ENCODE data around the gene GYPC. TPM values are rescaled to one million over a fixed set of nuclear protein-coding genes. Genes with fewer than 3 reads are reported as not detected.
"Not testable (repeated sequence)": the region's sequence is repeated elsewhere in the genome, so short reads cannot be mapped to it uniquely, and the experiment has no call there.

The GYPC gene
- total RNA-seq, 2 donors from 2014 or later: 73.7 to 86.2 TPM

- no peak for ATAC-seq
- no peaks in the 10 kb centered on the region for H3K27me3 Mint-ChIP-seq
- H3K4me3 Mint-ChIP-seq: no peak overlapping the region
- H3K9me3 ChIP-seq (ENCODE audit: control insufficient read depth, low read length, poor library complexity, severe bottlenecking): no peaks in the 10 kb centered on the region
- H3K4me1 Mint-ChIP-seq: peaks cover 10% of the 10 kb centered on the region
- peaks cover 5% of the 10 kb centered on the region for H3K36me3 Mint-ChIP-seq (ENCODE audit: low read depth)
- H3K27ac Mint-ChIP-seq: no peak overlapping the region
- no peak for DNase-seq
Observed at GRCh38 chr2:126642031-126642430, 13.9 kb upstream of the GYPC start.

GRCh38 chr2:126643431-126643830 lies 12.5 kb upstream of the GYPC start:
- ATAC-seq (no peak), DNase-seq (no peak)
- Mint-ChIP-seq H3K27ac (no peak overlapping the region), H3K36me3 (ENCODE audit: low read depth) (peaks cover 2% of the 10 kb centered on the region), H3K4me3 (no peak overlapping the region), H3K4me1 (peaks cover 5% of the 10 kb centered on the region), H3K27me3 (no peaks in the 10 kb centered on the region)
- no peaks in the 10 kb centered on the region for H3K9me3 ChIP-seq (ENCODE audit: control insufficient read depth, low read length, poor library complexity, severe bottlenecking)

GRCh38 chr2:126643972-126644371 lies 12.0 kb upstream of the GYPC start:
- ATAC-seq: no peak
- Mint-ChIP-seq H3K4me1 (peaks cover 5% of the 10 kb centered on the region), H3K27ac (peak overlapping the region; percentile 72), H3K36me3 (ENCODE audit: low read depth) (peaks cover 2% of the 10 kb centered on the region), H3K4me3 (no peak overlapping the region), H3K27me3 (no peaks in the 10 kb centered on the region)
- no peaks in the 10 kb centered on the region for H3K9me3 ChIP-seq (ENCODE audit: control insufficient read depth, low read length, poor library complexity, severe bottlenecking)
- DNase-seq: no peak

- H3K9me3 ChIP-seq (ENCODE audit: control insufficient read depth, low read length, poor library complexity, severe bottlenecking): no peaks in the 10 kb centered on the region
- Mint-ChIP-seq H3K4me1 (peaks cover 5% of the 10 kb centered on the region), H3K4me3 (peak overlapping the region; percentile 2), H3K36me3 (ENCODE audit: low read depth) (peaks cover 2% of the 10 kb centered on the region), H3K27me3 (no peaks in the 10 kb centered on the region), H3K27ac (peak overlapping the region; percentile 72)
- DNase-seq (no peak), ATAC-seq (peak; percentile 68)
Observed at GRCh38 chr2:126644630-126645191, 11.2 kb upstream of the GYPC start.

GRCh38 chr2:126645211-126645618 lies 10.7 kb upstream of the GYPC start:
- Mint-ChIP-seq H3K27ac (no peak overlapping the region), H3K36me3 (ENCODE audit: low read depth) (peaks cover 2% of the 10 kb centered on the region), H3K4me3 (no peak overlapping the region), H3K4me1 (peaks cover 5% of the 10 kb centered on the region), H3K27me3 (no peaks in the 10 kb centered on the region)
- no peaks in the 10 kb centered on the region for H3K9me3 ChIP-seq (ENCODE audit: control insufficient read depth, low read length, poor library complexity, severe bottlenecking)
- no peak for DNase-seq
- no peak for ATAC-seq

GRCh38 chr2:126646026-126646425 lies 9.9 kb upstream of the GYPC start:
- ATAC-seq: no peak
- Mint-ChIP-seq H3K27ac (no peak overlapping the region), H3K4me1 (peaks cover 2% of the 10 kb centered on the region), H3K4me3 (no peak overlapping the region), H3K36me3 (ENCODE audit: low read depth) (peaks cover 2% of the 10 kb centered on the region), H3K27me3 (no peaks in the 10 kb centered on the region)
- no peaks in the 10 kb centered on the region for H3K9me3 ChIP-seq (ENCODE audit: control insufficient read depth, low read length, poor library complexity, severe bottlenecking)
- DNase-seq: no peak

GRCh38 chr2:126647714-126648344 lies 8.1 kb upstream of the GYPC start:
- not testable (repeated sequence) for H3K27ac Mint-ChIP-seq; H3K4me3 Mint-ChIP-seq; ATAC-seq; DNase-seq; H3K36me3 Mint-ChIP-seq (ENCODE audit: low read depth); H3K4me1 Mint-ChIP-seq; H3K9me3 ChIP-seq (ENCODE audit: control insufficient read depth, low read length, poor library complexity, severe bottlenecking); H3K27me3 Mint-ChIP-seq

- H3K36me3 Mint-ChIP-seq (ENCODE audit: low read depth); ATAC-seq; H3K4me3 Mint-ChIP-seq; H3K9me3 ChIP-seq (ENCODE audit: control insufficient read depth, low read length, poor library complexity, severe bottlenecking); H3K4me1 Mint-ChIP-seq; DNase-seq; H3K27ac Mint-ChIP-seq; H3K27me3 Mint-ChIP-seq: not testable (repeated sequence)
Observed at GRCh38 chr2:126648345-126648786, 7.6 kb upstream of the GYPC start.

- no peak overlapping the region for H3K27ac Mint-ChIP-seq
- ATAC-seq (no peak), DNase-seq (no peak)
- H3K4me1 Mint-ChIP-seq: peaks cover 2% of the 10 kb centered on the region
- no peak overlapping the region for H3K4me3 Mint-ChIP-seq
- no peaks in the 10 kb centered on the region for H3K36me3 Mint-ChIP-seq (ENCODE audit: low read depth)
- H3K27me3 Mint-ChIP-seq: no peaks in the 10 kb centered on the region
- H3K9me3 ChIP-seq (ENCODE audit: control insufficient read depth, low read length, poor library complexity, severe bottlenecking): no peaks in the 10 kb centered on the region
Observed at GRCh38 chr2:126649101-126649500, 6.9 kb upstream of the GYPC start.

- Mint-ChIP-seq H3K4me1 (peaks cover 10% of the 10 kb centered on the region), H3K36me3 (ENCODE audit: low read depth) (no peaks in the 10 kb centered on the region), H3K27me3 (no peaks in the 10 kb centered on the region), H3K27ac (no peak overlapping the region), H3K4me3 (no peak overlapping the region)
- ATAC-seq: no peak
- no peak for DNase-seq
- H3K9me3 ChIP-seq (ENCODE audit: control insufficient read depth, low read length, poor library complexity, severe bottlenecking): no peaks in the 10 kb centered on the region
Observed at GRCh38 chr2:126650994-126651393, 5.0 kb upstream of the GYPC start.

GRCh38 chr2:126652323-126652891 lies 3.6 kb upstream of the GYPC start:
- H3K27ac Mint-ChIP-seq: no peak overlapping the region
- peaks cover 15% of the 10 kb centered on the region for H3K4me1 Mint-ChIP-seq
- DNase-seq (no peak), ATAC-seq (no peak)
- H3K27me3 Mint-ChIP-seq: no peaks in the 10 kb centered on the region
- no peak overlapping the region for H3K4me3 Mint-ChIP-seq
- no peaks in the 10 kb centered on the region for H3K9me3 ChIP-seq (ENCODE audit: control insufficient read depth, low read length, poor library complexity, severe bottlenecking)
- H3K36me3 Mint-ChIP-seq (ENCODE audit: low read depth): no peaks in the 10 kb centered on the region

- no peak overlapping the region for H3K4me3 Mint-ChIP-seq
- ATAC-seq: no peak
- H3K36me3 Mint-ChIP-seq (ENCODE audit: low read depth): no peaks in the 10 kb centered on the region
- DNase-seq: no peak
- no peaks in the 10 kb centered on the region for H3K9me3 ChIP-seq (ENCODE audit: control insufficient read depth, low read length, poor library complexity, severe bottlenecking)
- H3K27me3 Mint-ChIP-seq: no peaks in the 10 kb centered on the region
- no peak overlapping the region for H3K27ac Mint-ChIP-seq
- peaks cover 22% of the 10 kb centered on the region for H3K4me1 Mint-ChIP-seq
Observed at GRCh38 chr2:126653109-126653508, 2.8 kb upstream of the GYPC start.

GRCh38 chr2:126653761-126654160 lies 2.2 kb upstream of the GYPC start:
- Mint-ChIP-seq H3K4me1 (peaks cover 26% of the 10 kb centered on the region), H3K27me3 (no peaks in the 10 kb centered on the region), H3K4me3 (no peak overlapping the region), H3K27ac (no peak overlapping the region), H3K36me3 (ENCODE audit: low read depth) (no peaks in the 10 kb centered on the region)
- DNase-seq (no peak), ATAC-seq (no peak)
- peaks cover 2% of the 10 kb centered on the region for H3K9me3 ChIP-seq (ENCODE audit: control insufficient read depth, low read length, poor library complexity, severe bottlenecking)

- Mint-ChIP-seq H3K4me3 (peak overlapping the region; percentile 96), H3K36me3 (ENCODE audit: low read depth) (no peaks in the 10 kb centered on the region), H3K4me1 (peaks cover 36% of the 10 kb centered on the region), H3K27ac (peak overlapping the region; percentile 98), H3K27me3 (no peaks in the 10 kb centered on the region)
- no peak for DNase-seq
- ATAC-seq: no peak
- peaks cover 2% of the 10 kb centered on the region for H3K9me3 ChIP-seq (ENCODE audit: control insufficient read depth, low read length, poor library complexity, severe bottlenecking)
Observed at GRCh38 chr2:126655051-126655450, 907 bp upstream of the GYPC start.

Measured in T-helper 17 cell (primary cell).